Tibial nerve (tissue), 4 donors: ENCODE measurements around the gene ZNF229.

Experiments
- EP300 ChIP-seq, 2 donors: sonication (generic); formaldehyde crosslinking; IDR thresholded peaks; one replicate each; pipeline ENCODE4 v1.6.1; 2017; ENCODE audit warnings: antibody characterized with exemption in 2 of 2, mild to moderate bottlenecking in 1 of 2
- POLR2A ChIP-seq, 2 donors: fragments of 450-650 bp; IDR thresholded peaks; one replicate each; pipeline ENCODE4 v1.6.1; 2017; ENCODE audit warnings: antibody characterized with exemption in 2 of 2, mild to moderate bottlenecking in 2 of 2, moderate library complexity in 2 of 2
- TF ChIP-seq, protein P1 (sequence below), 5 experiments: fragments of 200-600 bp in 3 of 5; fragments of 450-650 bp in 2 of 5; sonication (generic) in 3 of 5; IDR thresholded peaks; one replicate each; pipeline ENCODE4 v1.5.1; 2016 to 2019; ENCODE audit warnings: antibody characterized with exemption in 5 of 5, mild to moderate bottlenecking in 3 of 5, moderate library complexity in 2 of 5

DNA sequence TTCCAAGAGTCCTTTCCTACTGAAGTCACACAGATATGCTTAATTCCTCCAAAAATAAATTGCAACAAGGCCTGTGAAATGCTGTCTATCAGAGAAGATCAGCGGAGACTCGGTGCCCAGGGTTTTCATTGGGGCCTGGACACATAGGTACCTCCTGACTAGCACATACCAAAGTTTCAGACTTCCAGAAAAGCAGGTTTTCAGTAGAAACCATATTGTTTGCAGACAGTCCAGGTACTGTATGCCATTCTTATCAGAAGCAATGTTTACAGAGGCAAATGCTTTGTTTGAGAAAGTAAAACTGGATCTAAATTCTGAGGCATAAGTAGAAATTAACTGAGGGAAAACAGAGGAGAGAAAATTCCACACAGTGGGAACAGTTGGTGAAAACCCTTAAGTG lies 12.8 kb downstream of the ZNF229 start:
- TF ChIP-seq, protein P1, sequence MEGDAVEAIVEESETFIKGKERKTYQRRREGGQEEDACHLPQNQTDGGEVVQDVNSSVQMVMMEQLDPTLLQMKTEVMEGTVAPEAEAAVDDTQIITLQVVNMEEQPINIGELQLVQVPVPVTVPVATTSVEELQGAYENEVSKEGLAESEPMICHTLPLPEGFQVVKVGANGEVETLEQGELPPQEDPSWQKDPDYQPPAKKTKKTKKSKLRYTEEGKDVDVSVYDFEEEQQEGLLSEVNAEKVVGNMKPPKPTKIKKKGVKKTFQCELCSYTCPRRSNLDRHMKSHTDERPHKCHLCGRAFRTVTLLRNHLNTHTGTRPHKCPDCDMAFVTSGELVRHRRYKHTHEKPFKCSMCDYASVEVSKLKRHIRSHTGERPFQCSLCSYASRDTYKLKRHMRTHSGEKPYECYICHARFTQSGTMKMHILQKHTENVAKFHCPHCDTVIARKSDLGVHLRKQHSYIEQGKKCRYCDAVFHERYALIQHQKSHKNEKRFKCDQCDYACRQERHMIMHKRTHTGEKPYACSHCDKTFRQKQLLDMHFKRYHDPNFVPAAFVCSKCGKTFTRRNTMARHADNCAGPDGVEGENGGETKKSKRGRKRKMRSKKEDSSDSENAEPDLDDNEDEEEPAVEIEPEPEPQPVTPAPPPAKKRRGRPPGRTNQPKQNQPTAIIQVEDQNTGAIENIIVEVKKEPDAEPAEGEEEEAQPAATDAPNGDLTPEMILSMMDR (IDR thresholded peaks at IDR 0.05), result no peak
- TF ChIP-seq EP300 (IDR thresholded peaks at IDR 0.05), result no peak
- no peak for TF ChIP-seq POLR2A (IDR thresholded peaks at IDR 0.05)
